ENCODE measurements around the gene THSD4.

Gene THSD4

DNA sequence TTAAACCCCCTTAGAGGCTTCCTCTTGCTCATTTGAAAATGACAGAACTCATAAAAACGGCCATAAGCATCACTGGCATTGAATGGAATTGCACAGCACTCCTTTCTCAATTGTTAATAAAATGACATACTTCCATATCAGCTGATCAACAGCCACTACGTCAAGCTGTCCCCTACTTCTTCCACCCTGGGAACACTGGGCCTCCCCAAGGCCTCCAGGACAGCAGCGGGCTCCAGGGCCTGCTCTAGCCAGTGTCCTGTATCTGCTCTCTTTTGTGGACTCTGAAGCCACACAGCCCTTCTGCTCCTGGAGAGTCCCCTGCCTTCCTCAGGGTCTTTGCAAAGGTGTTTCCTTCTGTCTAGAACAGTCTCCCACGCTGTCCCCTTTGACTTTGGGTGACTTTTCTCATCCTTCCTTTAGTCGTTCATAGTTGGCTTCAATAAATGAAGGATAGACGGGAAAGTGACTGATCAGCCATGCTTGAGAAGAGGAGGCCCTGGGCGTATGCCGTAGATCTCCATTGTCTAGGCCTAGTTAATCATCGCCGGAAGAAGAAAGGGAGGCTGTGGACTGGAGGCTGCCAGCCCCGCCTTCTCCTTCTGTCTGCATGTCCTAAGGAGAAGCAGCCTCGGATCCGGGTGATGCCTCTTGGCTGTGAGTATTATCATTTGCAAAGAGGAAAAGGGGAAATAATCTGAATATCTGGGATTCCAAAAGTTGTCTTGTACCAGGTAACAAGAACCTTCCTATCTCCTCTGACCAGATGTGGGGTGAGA is 4.7 kb upstream of the THSD4 start:
- Histone ChIP-seq H3K36me3 (ENCODE audit: control insufficient read depth in 1 of 2, insufficient read depth in 2 of 2, low read length in 2 of 2) (no peaks in the 10 kb centered on the region), H3K9me3 (ENCODE audit: control insufficient read depth in 1 of 2, low read length in 2 of 2) (no peaks in the 10 kb centered on the region), H3K9ac (ENCODE audit: low read depth in 1 of 2, low read length in 2 of 2) (no peak overlapping the region), H3K27me3 (ENCODE audit: control insufficient read depth in 1 of 2, insufficient read depth in 2 of 2, low read length in 2 of 2) (no peaks in the 10 kb centered on the region), H3K27ac (ENCODE audit: low read depth, low read length) (no peak overlapping the region), H3K4me3 (ENCODE audit: low read depth in 1 of 2, low read length in 2 of 2) (no peak overlapping the region), H3K4me1 (ENCODE audit: control insufficient read depth in 1 of 2, insufficient read depth in 2 of 2, low read length in 2 of 2) (peaks cover 0 to 4% of the 10 kb centered on the region in 2 donors)

DNA sequence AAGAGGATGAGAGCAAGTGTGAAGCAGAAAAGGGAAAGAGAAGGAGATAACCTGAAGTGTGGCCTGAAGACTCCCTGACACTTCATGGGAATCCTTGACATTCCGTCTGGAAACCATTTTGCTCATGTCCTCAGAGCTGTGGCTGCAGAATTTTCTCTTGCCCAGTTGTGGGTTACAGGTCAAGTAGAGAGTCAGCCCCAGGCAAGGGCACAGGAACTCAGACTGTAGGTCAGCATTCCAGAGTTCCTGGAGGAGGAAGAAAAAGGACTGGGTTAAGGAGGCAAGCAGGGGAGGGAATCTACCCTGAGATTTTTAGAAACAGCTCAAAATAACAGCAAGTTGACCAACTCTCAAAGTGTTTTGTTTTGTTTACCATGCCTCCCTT is 4.1 kb upstream of the THSD4 start:
- peaks cover 0 to 4% of the 10 kb centered on the region in 2 donors for H3K4me1 ChIP-seq (ENCODE audit: control insufficient read depth in 1 of 2, insufficient read depth in 2 of 2, low read length in 2 of 2)

DNA sequence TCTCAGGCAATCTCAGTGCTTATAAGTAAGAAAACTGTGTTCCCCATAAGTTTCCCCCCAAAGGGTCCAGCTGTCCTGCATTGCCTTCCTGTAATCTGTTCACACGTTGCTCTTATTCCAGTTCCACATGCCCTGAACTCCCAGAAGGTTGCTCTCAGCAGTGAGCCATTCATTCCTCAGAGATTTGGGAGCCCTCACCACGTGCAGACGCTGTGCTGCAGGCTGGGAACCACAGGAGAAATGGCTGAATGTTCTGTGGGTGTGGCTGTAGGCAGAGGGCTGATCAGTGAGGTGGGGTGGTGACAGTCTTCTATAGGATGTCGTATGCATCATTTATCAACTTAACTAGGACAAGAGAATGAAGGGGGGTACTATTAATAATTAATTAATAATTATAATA is 3.3 kb upstream of the THSD4 start:
- no peaks in the 10 kb centered on the region for H3K36me3 ChIP-seq (ENCODE audit: control insufficient read depth in 1 of 2, insufficient read depth in 2 of 2, low read length in 2 of 2)
- peaks cover 0 to 4% of the 10 kb centered on the region in 2 donors for H3K4me1 ChIP-seq (ENCODE audit: control insufficient read depth in 1 of 2, insufficient read depth in 2 of 2, low read length in 2 of 2)
- H3K9ac ChIP-seq (ENCODE audit: low read depth in 1 of 2, low read length in 2 of 2), result no peak overlapping the region
- no peak overlapping the region for H3K27ac ChIP-seq (ENCODE audit: low read depth, low read length)
- no peak overlapping the region for H3K4me3 ChIP-seq (ENCODE audit: low read depth in 1 of 2, low read length in 2 of 2)
- H3K9me3 ChIP-seq (ENCODE audit: control insufficient read depth in 1 of 2, low read length in 2 of 2), result no peaks in the 10 kb centered on the region
- peaks cover 0 to 7% of the 10 kb centered on the region in 2 donors for H3K27me3 ChIP-seq (ENCODE audit: control insufficient read depth in 1 of 2, insufficient read depth in 2 of 2, low read length in 2 of 2)

More for the DNA sequence above, 4.1 kb upstream of the THSD4 start:
- no peak overlapping the region for H3K9ac ChIP-seq (ENCODE audit: low read depth in 1 of 2, low read length in 2 of 2)
- H3K27ac ChIP-seq (ENCODE audit: low read depth, low read length), result no peak overlapping the region
- H3K27me3 ChIP-seq (ENCODE audit: control insufficient read depth in 1 of 2, insufficient read depth in 2 of 2, low read length in 2 of 2), result peaks cover 0 to under 1% of the 10 kb centered on the region in 2 donors
- H3K9me3 ChIP-seq (ENCODE audit: control insufficient read depth in 1 of 2, low read length in 2 of 2), result no peaks in the 10 kb centered on the region
- H3K4me3 ChIP-seq (ENCODE audit: low read depth in 1 of 2, low read length in 2 of 2), result no peak overlapping the region
- H3K36me3 ChIP-seq (ENCODE audit: control insufficient read depth in 1 of 2, insufficient read depth in 2 of 2, low read length in 2 of 2), result no peaks in the 10 kb centered on the region

DNA sequence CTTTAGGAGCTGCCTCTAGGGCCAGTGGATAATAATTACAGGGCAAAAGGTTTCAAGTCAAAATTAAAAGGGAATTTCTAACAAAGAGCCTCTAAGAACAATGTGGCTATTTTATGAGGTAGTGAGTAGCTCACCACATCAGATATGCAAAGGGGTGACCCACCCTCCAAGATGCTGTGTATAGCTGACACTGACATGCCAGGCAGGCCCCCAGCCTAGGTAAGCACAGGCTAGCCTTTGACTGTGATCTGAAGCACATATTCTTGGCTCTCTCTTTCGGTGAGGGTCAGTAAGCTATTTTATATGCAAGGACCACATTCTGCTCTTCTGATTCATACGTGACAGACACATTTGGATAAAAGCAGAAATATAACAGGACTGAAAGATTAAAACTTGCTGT is 2.8 kb upstream of the THSD4 start:
- Histone ChIP-seq H3K9me3 (ENCODE audit: control insufficient read depth in 1 of 2, low read length in 2 of 2) (no peaks in the 10 kb centered on the region), H3K4me1 (ENCODE audit: control insufficient read depth in 1 of 2, insufficient read depth in 2 of 2, low read length in 2 of 2) (peaks cover 0 to 4% of the 10 kb centered on the region in 2 donors)

DNA sequence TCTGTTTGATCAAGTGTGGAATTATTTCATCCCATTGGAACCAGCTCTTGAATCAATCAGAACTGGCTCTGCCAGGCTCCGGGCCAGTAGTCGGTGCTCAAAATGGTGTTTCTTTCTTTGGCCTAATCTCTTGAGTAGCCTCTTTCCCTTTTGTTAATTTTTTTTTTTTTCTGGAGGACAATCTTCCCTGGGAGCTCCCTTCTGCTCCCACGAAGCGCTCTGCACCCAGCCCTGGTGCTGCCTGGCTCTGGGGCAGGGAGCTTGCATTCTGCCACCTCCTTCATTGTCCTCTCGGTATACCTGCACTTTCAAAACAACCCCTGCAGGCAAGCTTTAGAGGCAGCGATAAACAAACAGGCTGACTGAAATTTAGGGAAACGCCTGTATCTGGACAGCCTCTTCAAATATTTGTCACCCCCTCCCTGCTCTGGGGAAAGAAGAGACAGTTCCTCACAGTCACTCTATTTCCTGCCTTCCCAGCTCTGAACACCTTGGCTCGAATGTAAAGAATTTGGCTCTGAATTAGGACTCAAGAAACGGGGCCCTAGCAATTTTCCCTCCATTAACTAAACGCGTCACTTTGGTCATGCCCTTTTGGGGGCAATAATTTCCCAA is 1.1 kb upstream of the THSD4 start:
- H3K27ac ChIP-seq (ENCODE audit: low read depth, low read length), result no peak overlapping the region
- no peak overlapping the region for H3K9ac ChIP-seq (ENCODE audit: low read depth in 1 of 2, low read length in 2 of 2)
- H3K9me3 ChIP-seq (ENCODE audit: control insufficient read depth in 1 of 2, low read length in 2 of 2), result no peaks in the 10 kb centered on the region
- H3K4me3 ChIP-seq (ENCODE audit: low read depth in 1 of 2, low read length in 2 of 2), result no peak overlapping the region
- no peaks in the 10 kb centered on the region for H3K36me3 ChIP-seq (ENCODE audit: control insufficient read depth in 1 of 2, insufficient read depth in 2 of 2, low read length in 2 of 2)
- peaks cover 0 to 4% of the 10 kb centered on the region in 2 donors for H3K4me1 ChIP-seq (ENCODE audit: control insufficient read depth in 1 of 2, insufficient read depth in 2 of 2, low read length in 2 of 2)
- H3K27me3 ChIP-seq (ENCODE audit: control insufficient read depth in 1 of 2, insufficient read depth in 2 of 2, low read length in 2 of 2), result peaks cover 5 to 8% of the 10 kb centered on the region in 2 donors

More for the DNA sequence above, 2.8 kb upstream of the THSD4 start:
- H3K36me3 ChIP-seq (ENCODE audit: control insufficient read depth in 1 of 2, insufficient read depth in 2 of 2, low read length in 2 of 2), result no peaks in the 10 kb centered on the region
- peaks cover 0 to 8% of the 10 kb centered on the region in 2 donors for H3K27me3 ChIP-seq (ENCODE audit: control insufficient read depth in 1 of 2, insufficient read depth in 2 of 2, low read length in 2 of 2)
- H3K4me3 ChIP-seq (ENCODE audit: low read depth in 1 of 2, low read length in 2 of 2), result no peak overlapping the region
- no peak overlapping the region for H3K9ac ChIP-seq (ENCODE audit: low read depth in 1 of 2, low read length in 2 of 2)
- no peak overlapping the region for H3K27ac ChIP-seq (ENCODE audit: low read depth, low read length)

DNA sequence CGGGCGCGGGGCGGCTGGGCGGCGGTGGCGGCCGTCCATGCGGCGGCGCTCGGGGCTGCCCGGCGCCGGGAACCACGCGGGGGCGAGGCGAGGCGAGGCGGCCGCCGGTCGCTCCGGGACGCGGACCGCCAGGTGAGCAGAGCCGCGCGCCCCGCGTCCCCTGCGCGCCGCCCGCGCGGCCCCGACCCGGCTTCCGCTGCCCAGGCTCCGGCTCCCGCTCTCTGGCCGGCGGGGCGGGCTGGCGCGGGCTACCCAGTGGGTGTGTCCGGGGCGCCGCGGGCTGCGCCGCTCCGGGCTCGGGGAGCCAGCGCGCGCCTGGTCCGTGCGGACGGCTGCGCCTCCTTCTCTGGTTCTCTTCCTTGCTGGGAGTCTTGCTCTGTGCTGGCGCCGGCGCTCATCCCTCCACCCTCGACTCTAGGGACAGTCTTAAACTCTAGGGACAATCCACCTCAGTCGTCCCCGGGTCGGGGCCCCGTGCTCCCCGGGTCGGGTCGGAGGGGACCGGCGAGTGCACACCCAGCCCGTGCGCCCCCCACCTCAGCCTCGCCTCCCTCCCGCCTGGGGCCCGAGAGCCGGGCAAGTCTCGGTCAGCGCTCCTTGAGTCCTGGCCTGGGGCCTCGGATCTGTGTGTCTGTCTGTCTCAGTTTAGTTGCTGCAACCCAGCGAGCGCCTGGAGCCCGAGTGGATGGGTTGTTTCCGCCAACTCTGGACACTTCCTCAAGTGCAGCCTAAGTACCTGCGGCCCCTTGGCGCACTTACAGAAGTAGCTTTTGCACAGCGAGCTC is 488 bp downstream of the THSD4 start:
- Histone ChIP-seq H3K27ac (ENCODE audit: low read depth, low read length) (peak overlapping the region; percentile 77), H3K9me3 (ENCODE audit: control insufficient read depth in 1 of 2, low read length in 2 of 2) (no peaks in the 10 kb centered on the region), H3K9ac (ENCODE audit: low read depth in 1 of 2, low read length in 2 of 2) (peak overlapping the region; percentile 46 to 63), H3K4me3 (ENCODE audit: low read depth in 1 of 2, low read length in 2 of 2) (peak overlapping the region; percentile 69 to 76), H3K4me1 (ENCODE audit: control insufficient read depth in 1 of 2, insufficient read depth in 2 of 2, low read length in 2 of 2) (peaks cover 0 to 4% of the 10 kb centered on the region in 2 donors), H3K27me3 (ENCODE audit: control insufficient read depth in 1 of 2, insufficient read depth in 2 of 2, low read length in 2 of 2) (peaks cover 5 to 8% of the 10 kb centered on the region in 2 donors), H3K36me3 (ENCODE audit: control insufficient read depth in 1 of 2, insufficient read depth in 2 of 2, low read length in 2 of 2) (no peaks in the 10 kb centered on the region)

DNA sequence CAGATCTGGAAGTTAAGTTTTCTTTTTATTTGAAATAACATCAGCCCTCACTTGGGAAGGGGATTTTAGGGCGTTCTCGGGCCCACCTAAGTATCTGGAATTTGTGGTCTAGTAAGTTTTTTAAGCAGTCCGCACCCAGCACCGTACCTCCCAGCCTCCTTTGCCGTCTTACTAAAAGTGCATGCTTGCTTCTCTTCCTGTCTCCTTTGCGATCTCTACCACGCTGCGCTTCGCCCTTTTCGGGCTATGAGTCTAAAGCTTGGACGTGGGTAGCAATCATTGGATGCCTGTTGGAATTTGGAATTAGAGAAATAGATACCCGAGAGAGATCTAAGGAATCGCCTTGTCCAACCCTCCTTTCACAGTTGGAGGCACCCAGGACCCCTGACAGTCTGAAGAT is 1.1 kb downstream of the THSD4 start:
- Histone ChIP-seq H3K4me3 (ENCODE audit: low read depth in 1 of 2, low read length in 2 of 2) (peak overlapping the region; percentile 69 to 76), H3K9me3 (ENCODE audit: control insufficient read depth in 1 of 2, low read length in 2 of 2) (no peaks in the 10 kb centered on the region), H3K9ac (ENCODE audit: low read depth in 1 of 2, low read length in 2 of 2) (peak overlapping the region; percentile 46 to 63), H3K36me3 (ENCODE audit: control insufficient read depth in 1 of 2, insufficient read depth in 2 of 2, low read length in 2 of 2) (no peaks in the 10 kb centered on the region), H3K4me1 (ENCODE audit: control insufficient read depth in 1 of 2, insufficient read depth in 2 of 2, low read length in 2 of 2) (peaks cover 0 to 4% of the 10 kb centered on the region in 2 donors), H3K27me3 (ENCODE audit: control insufficient read depth in 1 of 2, insufficient read depth in 2 of 2, low read length in 2 of 2) (peaks cover 5 to 8% of the 10 kb centered on the region in 2 donors), H3K27ac (ENCODE audit: low read depth, low read length) (no peak overlapping the region)

DNA sequence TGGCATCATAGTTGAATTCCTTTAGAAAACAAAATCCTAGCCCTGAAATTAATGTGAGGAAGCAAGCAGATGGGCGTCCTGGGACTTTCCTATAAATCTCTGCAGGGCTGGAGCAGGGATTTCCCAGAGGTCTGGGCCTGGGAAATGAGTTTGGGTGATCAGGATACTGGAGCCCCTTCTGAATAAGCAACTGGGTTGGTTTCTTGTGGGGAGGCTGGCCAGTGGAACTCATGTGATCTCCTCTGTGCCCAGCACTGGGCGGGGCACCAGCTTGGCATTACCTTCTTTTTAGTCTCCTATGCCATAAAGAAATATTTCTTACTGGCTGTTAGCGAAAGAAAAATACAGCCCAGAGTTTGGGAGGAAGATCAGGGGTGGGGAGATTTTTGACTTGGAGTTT is 1.7 kb downstream of the THSD4 start:
- Histone ChIP-seq H3K27me3 (ENCODE audit: control insufficient read depth in 1 of 2, insufficient read depth in 2 of 2, low read length in 2 of 2) (peaks cover 5 to 8% of the 10 kb centered on the region in 2 donors), H3K36me3 (ENCODE audit: control insufficient read depth in 1 of 2, insufficient read depth in 2 of 2, low read length in 2 of 2) (no peaks in the 10 kb centered on the region), H3K9me3 (ENCODE audit: control insufficient read depth in 1 of 2, low read length in 2 of 2) (no peaks in the 10 kb centered on the region), H3K9ac (ENCODE audit: low read depth in 1 of 2, low read length in 2 of 2) (no peak overlapping the region), H3K4me1 (ENCODE audit: control insufficient read depth in 1 of 2, insufficient read depth in 2 of 2, low read length in 2 of 2) (peaks cover 0 to 4% of the 10 kb centered on the region in 2 donors), H3K27ac (ENCODE audit: low read depth, low read length) (no peak overlapping the region), H3K4me3 (ENCODE audit: low read depth in 1 of 2, low read length in 2 of 2) (peak overlapping the region in 1 of 2 donors; percentile 69)

DNA sequence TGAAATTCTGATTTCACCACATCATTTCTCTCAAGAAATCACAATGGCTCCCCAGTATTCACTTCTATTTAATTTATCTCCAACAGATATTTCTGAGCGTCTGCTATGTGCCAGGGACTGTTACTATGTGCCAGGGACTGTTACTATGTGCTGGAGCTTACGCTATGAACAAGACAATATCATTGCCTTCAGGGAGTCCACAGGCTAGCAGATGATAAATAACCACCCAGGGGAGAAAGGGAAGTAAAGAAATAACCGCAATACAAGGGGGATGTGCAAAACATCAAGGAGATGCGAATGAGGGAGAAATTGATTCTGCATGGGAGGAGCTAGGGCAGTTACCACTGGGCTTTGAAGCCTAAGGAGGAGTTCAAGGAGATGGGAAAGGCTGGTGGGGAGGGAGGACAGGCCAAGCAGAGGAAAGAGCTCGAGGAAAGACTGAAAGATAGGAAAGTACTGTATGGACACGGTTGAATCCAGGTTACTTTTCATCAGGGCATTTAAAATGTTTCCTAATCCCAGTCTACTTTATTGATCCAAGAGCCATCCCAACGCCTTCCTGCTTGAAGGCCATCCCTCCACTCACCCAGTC is 2.5 kb downstream of the THSD4 start:
- H3K4me3 ChIP-seq (ENCODE audit: low read depth in 1 of 2, low read length in 2 of 2), result no peak overlapping the region
- H3K36me3 ChIP-seq (ENCODE audit: control insufficient read depth in 1 of 2, insufficient read depth in 2 of 2, low read length in 2 of 2), result no peaks in the 10 kb centered on the region
- H3K4me1 ChIP-seq (ENCODE audit: control insufficient read depth in 1 of 2, insufficient read depth in 2 of 2, low read length in 2 of 2), result peaks cover 0 to 4% of the 10 kb centered on the region in 2 donors
- H3K27ac ChIP-seq (ENCODE audit: low read depth, low read length), result no peak overlapping the region
- H3K27me3 ChIP-seq (ENCODE audit: control insufficient read depth in 1 of 2, insufficient read depth in 2 of 2, low read length in 2 of 2), result peaks cover 5 to 8% of the 10 kb centered on the region in 2 donors
- no peak overlapping the region for H3K9ac ChIP-seq (ENCODE audit: low read depth in 1 of 2, low read length in 2 of 2)
- no peaks in the 10 kb centered on the region for H3K9me3 ChIP-seq (ENCODE audit: control insufficient read depth in 1 of 2, low read length in 2 of 2)

Measured in duodenal mucosa (tissue), 2 donors.